ENCODE results near the gene CCND1. TPM values are rescaled to one million over a fixed set of nuclear protein-coding genes. Genes with fewer than 3 reads are reported as not detected.

Gene CCND1
- total RNA-seq, 1 experiment from 2014 or later, result 868 TPM

DNA sequence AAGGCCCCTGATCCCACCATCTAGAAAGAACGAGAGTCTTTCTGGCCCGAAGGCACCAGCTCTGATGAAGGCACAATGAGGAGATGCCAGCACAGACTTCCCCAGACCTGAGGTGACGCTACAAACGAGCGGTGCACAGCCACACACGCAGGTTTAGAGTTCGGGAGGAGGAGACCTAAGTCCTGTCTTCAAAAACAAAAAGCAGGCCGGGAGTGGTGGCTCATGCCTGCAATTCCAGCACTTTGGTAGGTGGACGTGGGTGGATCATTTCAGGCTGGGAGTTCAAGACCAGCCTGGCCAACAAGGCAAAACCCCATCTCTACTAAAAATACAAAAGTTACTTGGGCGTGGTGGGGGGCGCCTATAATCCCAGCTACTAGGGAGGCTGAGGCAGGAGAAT lies 24.7 kb downstream of the CCND1 start:
- CTCF ChIA-PET, result no interaction called here
- BruUV-seq (replicated peaks), result no TSS peak
- no peak overlapping the region for H2AFZ ChIP-seq (ENCODE audit: low read length)
- H4K20me1 ChIP-seq (ENCODE audit: low read length), result no peaks in the 10 kb centered on the region
- H3K36me3 ChIP-seq (ENCODE audit: low read depth, low read length), result peaks cover 22% of the 10 kb centered on the region; the same call in 1 of the 2 replicates
- TF ChIP-seq, protein P1, sequence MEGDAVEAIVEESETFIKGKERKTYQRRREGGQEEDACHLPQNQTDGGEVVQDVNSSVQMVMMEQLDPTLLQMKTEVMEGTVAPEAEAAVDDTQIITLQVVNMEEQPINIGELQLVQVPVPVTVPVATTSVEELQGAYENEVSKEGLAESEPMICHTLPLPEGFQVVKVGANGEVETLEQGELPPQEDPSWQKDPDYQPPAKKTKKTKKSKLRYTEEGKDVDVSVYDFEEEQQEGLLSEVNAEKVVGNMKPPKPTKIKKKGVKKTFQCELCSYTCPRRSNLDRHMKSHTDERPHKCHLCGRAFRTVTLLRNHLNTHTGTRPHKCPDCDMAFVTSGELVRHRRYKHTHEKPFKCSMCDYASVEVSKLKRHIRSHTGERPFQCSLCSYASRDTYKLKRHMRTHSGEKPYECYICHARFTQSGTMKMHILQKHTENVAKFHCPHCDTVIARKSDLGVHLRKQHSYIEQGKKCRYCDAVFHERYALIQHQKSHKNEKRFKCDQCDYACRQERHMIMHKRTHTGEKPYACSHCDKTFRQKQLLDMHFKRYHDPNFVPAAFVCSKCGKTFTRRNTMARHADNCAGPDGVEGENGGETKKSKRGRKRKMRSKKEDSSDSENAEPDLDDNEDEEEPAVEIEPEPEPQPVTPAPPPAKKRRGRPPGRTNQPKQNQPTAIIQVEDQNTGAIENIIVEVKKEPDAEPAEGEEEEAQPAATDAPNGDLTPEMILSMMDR (conservative IDR thresholded peaks at IDR 0.05; ENCODE audit: low read depth, low read length), result no peak
- no peak for TF ChIP-seq EZH2 (IDR thresholded peaks at IDR 0.05; ENCODE audit: low read length, unreplicated experiment)
- TF ChIP-seq EZH2phosphoT487 (IDR thresholded peaks at IDR 0.05; ENCODE audit: borderline replicate concordance, low read length), result no peak
- ATAC-seq, result no peak
- intact Hi-C loops (cut with micrococcal nuclease), result no loop called here
- POLR2A ChIA-PET (ENCODE audit: unreplicated experiment), result no interaction called here
- H3K79me2 ChIP-seq (ENCODE audit: low read length), result peaks cover 13% of the 10 kb centered on the region
- no peak overlapping the region for H3K27ac ChIP-seq (ENCODE audit: low read length)
- no peak overlapping the region for H3K4me2 ChIP-seq (ENCODE audit: low read length)
- H3K4me3 ChIP-seq (ENCODE audit: low read length), result no peak overlapping the region
- H3K4me1 ChIP-seq (ENCODE audit: insufficient read depth, low read length), result 0 out of 2 replicates have a peak, but pooled peaks cover 2% of the 10 kb centered on the region
- H3K9me2 ChIP-seq (replicated peaks; ENCODE audit: low read length), result no peaks in the 10 kb centered on the region
- no peak for DNase-seq
- no peak overlapping the region for H3K9ac ChIP-seq (ENCODE audit: low read length)
- H3K27me3 ChIP-seq (ENCODE audit: low read length), result no peaks in the 10 kb centered on the region
- H3F3A ChIP-seq (ENCODE audit: low read length, unreplicated experiment), result no peaks in the 10 kb centered on the region
- H3K9me3 ChIP-seq (ENCODE audit: low read length), result no peaks in the 10 kb centered on the region

DNA sequence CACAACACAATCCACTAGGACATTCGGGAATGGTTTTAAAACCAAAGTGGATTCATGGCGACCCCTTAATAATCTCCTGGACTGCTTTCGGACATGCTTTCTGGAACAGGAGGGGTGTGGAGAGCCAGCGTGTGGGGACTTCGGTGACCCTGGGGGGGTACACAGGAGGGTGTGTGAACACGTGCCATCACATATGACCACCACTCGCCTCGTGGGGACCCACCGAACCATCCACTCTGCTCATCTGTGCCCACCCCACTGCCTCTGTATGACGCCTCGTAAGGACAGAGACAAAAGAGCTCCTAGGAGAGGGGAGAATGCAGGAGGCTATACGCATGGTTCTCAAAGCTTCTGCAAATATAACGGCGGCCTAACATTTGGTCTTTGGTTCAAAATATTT lies 25.3 kb downstream of the CCND1 start:
- Histone ChIP-seq H3K27me3 (ENCODE audit: low read length) (no peaks in the 10 kb centered on the region), H3K9ac (ENCODE audit: low read length) (no peak overlapping the region), H3F3A (ENCODE audit: low read length, unreplicated experiment) (peaks cover 3% of the 10 kb centered on the region), H2AFZ (ENCODE audit: low read length) (no peak overlapping the region), H3K9me2 (replicated peaks; ENCODE audit: low read length) (no peaks in the 10 kb centered on the region), H3K9me3 (ENCODE audit: low read length) (no peaks in the 10 kb centered on the region), H3K36me3 (ENCODE audit: low read depth, low read length) (peaks cover 25% of the 10 kb centered on the region), H3K4me3 (ENCODE audit: low read length) (no peak overlapping the region), H3K79me2 (ENCODE audit: low read length) (peaks cover 15% of the 10 kb centered on the region), H3K27ac (ENCODE audit: low read length) (no peak overlapping the region), H3K4me2 (ENCODE audit: low read length) (no peak overlapping the region), H4K20me1 (ENCODE audit: low read length) (no peaks in the 10 kb centered on the region), H3K4me1 (ENCODE audit: insufficient read depth, low read length) (0 out of 2 replicates have a peak, but pooled peaks cover 2% of the 10 kb centered on the region)
- ATAC-seq, result no peak
- TF ChIP-seq EZH2phosphoT487 (IDR thresholded peaks at IDR 0.05; ENCODE audit: borderline replicate concordance, low read length) (no peak), EZH2 (IDR thresholded peaks at IDR 0.05; ENCODE audit: low read length, unreplicated experiment) (no peak)
- TF ChIP-seq, protein P1 (conservative IDR thresholded peaks at IDR 0.05; ENCODE audit: low read depth, low read length), result no peak
- CTCF ChIA-PET, result no interaction called here
- no peak for DNase-seq
- intact Hi-C loops (cut with micrococcal nuclease), result no loop called here
- no TSS peak for BruUV-seq (replicated peaks)
- POLR2A ChIA-PET (ENCODE audit: unreplicated experiment), result no interaction called here

DNA sequence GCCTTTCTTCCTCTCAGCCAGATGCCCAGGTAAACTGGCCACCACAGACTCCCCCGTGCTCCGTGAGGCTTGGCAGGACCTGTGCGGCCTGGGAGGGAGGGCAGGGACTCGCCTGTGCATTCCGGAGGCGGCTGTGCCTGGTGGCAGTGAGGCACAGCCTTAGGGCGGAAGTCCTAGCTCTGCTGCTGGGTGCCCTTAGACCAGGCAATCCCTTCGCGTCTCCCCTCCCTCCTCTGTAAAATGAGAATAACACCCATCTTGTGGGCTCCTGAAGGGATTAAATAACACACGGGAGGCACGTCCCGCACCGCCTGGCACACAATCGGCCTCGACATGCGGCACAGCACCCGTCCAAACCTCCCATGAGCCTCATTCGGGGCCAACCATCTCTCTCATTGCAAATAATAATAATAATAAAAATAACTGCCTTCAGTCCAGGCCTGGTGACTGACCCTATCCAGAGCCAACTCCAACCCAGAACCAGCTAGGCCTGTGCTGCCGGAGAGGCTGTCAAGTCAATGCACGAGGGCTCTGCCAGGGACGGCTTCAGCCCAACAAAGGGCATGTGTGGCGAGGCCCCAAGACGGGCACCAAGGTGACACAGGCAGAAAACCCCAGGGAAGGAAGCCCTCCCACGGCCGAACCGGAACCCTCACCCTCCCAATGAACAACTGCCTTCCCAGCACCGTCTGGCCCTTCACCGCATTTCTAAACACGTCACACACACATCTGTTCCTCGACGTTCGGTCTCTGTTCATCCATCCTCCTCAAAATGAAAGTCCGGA lies 26.0 kb downstream of the CCND1 start:
- H3K36me3 ChIP-seq (ENCODE audit: low read depth, low read length), result peaks cover 32% of the 10 kb centered on the region
- no peak overlapping the region for H3K4me2 ChIP-seq (ENCODE audit: low read length)
- no TSS peak for BruUV-seq (replicated peaks)
- DNase-seq (no peak), ATAC-seq (no peak)
- intact Hi-C loops (cut with micrococcal nuclease), result no loop called here
- no peak overlapping the region for H3K4me3 ChIP-seq (ENCODE audit: low read length)
- H3K9me2 ChIP-seq (replicated peaks; ENCODE audit: low read length), result no peaks in the 10 kb centered on the region
- POLR2A ChIA-PET (ENCODE audit: unreplicated experiment), result no interaction called here
- peaks cover 8% of the 10 kb centered on the region for H3F3A ChIP-seq (ENCODE audit: low read length, unreplicated experiment)
- no peaks in the 10 kb centered on the region for H3K27me3 ChIP-seq (ENCODE audit: low read length)
- H3K4me1 ChIP-seq (ENCODE audit: insufficient read depth, low read length), result 0 out of 2 replicates have a peak, but pooled peaks cover 2% of the 10 kb centered on the region
- no peak overlapping the region for H3K9ac ChIP-seq (ENCODE audit: low read length)
- no peaks in the 10 kb centered on the region for H3K9me3 ChIP-seq (ENCODE audit: low read length)
- H4K20me1 ChIP-seq (ENCODE audit: low read length), result no peaks in the 10 kb centered on the region
- H2AFZ ChIP-seq (ENCODE audit: low read length), result no peak overlapping the region
- no peak overlapping the region for H3K27ac ChIP-seq (ENCODE audit: low read length)
- peaks cover 22% of the 10 kb centered on the region for H3K79me2 ChIP-seq (ENCODE audit: low read length)
- CTCF ChIA-PET, result no interaction called here
- no peak for TF ChIP-seq EZH2phosphoT487 (IDR thresholded peaks at IDR 0.05; ENCODE audit: borderline replicate concordance, low read length)

Data from PC-3 (cell line).